DOHH2 (cell line): ENCODE results near the gene KPNA6.
A peak's percentile ranks its signal among the peaks of the same experiment; 100 is the strongest.
"Not testable (repeated sequence)": the region's sequence is repeated elsewhere in the genome, so short reads cannot be mapped to it uniquely, and the experiment has no call there.

Source experiments
- H3F3A ChIP-seq: fragments of 200-600 bp; sonication (generic), shearing (Covaris generic); 2 replicates; pipeline ENCODE4 v1.6.0; 2016; ENCODE audit warnings: antibody characterized with exemption, mild to moderate bottlenecking; ENCODE audit not compliant: control insufficient read depth, insufficient read depth
- H3K27ac ChIP-seq: fragments of 200-600 bp; sonication (generic); 2 replicates; pipeline ENCODE4 v1.5.1; 2014; ENCODE audit warnings: low read depth, mild to moderate bottlenecking, low read length, moderate library complexity
- H3K27me3 ChIP-seq: fragments of 200-600 bp; sonication (generic); 2 replicates; pipeline ENCODE4 v1.6.1; 2014; ENCODE audit warnings: mild to moderate bottlenecking, low read length, mixed read lengths; ENCODE audit not compliant: control insufficient read depth
- H3K36me3 ChIP-seq: fragments of 200-600 bp; sonication (generic); 2 replicates; pipeline ENCODE4 v1.6.1; 2014; ENCODE audit warnings: mild to moderate bottlenecking, low read length, moderate library complexity, mixed read lengths; ENCODE audit not compliant: control insufficient read depth
- H3K4me1 ChIP-seq: fragments of 200-600 bp; sonication (generic); 2 replicates; pipeline ENCODE4 v1.6.1; 2014; ENCODE audit warnings: mild to moderate bottlenecking, low read length, mixed read lengths; ENCODE audit not compliant: control insufficient read depth
- H3K4me2 ChIP-seq: fragments of 200-600 bp; sonication (generic); 2 replicates; pipeline ENCODE4 v1.6.0; 2014; ENCODE audit warnings: mild to moderate bottlenecking, low read length, moderate library complexity
- H3K4me3 ChIP-seq: fragments of 200-600 bp; sonication (generic); 2 replicates; pipeline ENCODE4 v1.5.1; 2014; ENCODE audit warnings: mild to moderate bottlenecking, low read length, mixed read lengths
- H3K79me2 ChIP-seq: fragments of 200-600 bp; sonication (generic); 2 replicates; pipeline ENCODE4 v1.6.1; 2014; ENCODE audit warnings: mild to moderate bottlenecking, low read length, mixed read lengths; ENCODE audit not compliant: control insufficient read depth
- H3K9me2 ChIP-seq: fragments of 200-600 bp; sonication (generic); replicated peaks from 2 replicates; pipeline ENCODE4 v1.6.1; 2014; ENCODE audit warnings: mild to moderate bottlenecking, low read length, mixed read lengths; ENCODE audit not compliant: control insufficient read depth
- H3K9me3 ChIP-seq: fragments of 200-600 bp; sonication (generic); 2 replicates; pipeline ENCODE4 v1.6.1; 2014; ENCODE audit warnings: antibody characterized with exemption, low read length, mixed read lengths; ENCODE audit not compliant: control insufficient read depth, insufficient read depth
- H4K20me1 ChIP-seq: fragments of 200-600 bp; sonication (generic); 2 replicates; pipeline ENCODE4 v1.6.0; 2014; ENCODE audit warnings: low read depth, mild to moderate bottlenecking, antibody characterized with exemption, low read length, moderate library complexity; ENCODE audit not compliant: control insufficient read depth, insufficient read depth
- EZH2phosphoT487 ChIP-seq: fragments of 200-600 bp; sonication (generic); IDR thresholded peaks from 2 replicates; pipeline ENCODE4 v1.6.1; 2017; ENCODE audit warnings: borderline replicate concordance, mild to moderate bottlenecking, antibody characterized with exemption, low read length, moderate library complexity, mixed read lengths
- TF ChIP-seq, protein P1 (sequence below): fragments of 200-600 bp; sonication (generic); IDR thresholded peaks from one replicate; pipeline ENCODE4 v1.5.1; 2014; ENCODE audit warnings: antibody characterized with exemption, mild to moderate bottlenecking, low read depth, low read length; ENCODE audit not compliant: poor library complexity, severe bottlenecking

Gene KPNA6

DNA sequence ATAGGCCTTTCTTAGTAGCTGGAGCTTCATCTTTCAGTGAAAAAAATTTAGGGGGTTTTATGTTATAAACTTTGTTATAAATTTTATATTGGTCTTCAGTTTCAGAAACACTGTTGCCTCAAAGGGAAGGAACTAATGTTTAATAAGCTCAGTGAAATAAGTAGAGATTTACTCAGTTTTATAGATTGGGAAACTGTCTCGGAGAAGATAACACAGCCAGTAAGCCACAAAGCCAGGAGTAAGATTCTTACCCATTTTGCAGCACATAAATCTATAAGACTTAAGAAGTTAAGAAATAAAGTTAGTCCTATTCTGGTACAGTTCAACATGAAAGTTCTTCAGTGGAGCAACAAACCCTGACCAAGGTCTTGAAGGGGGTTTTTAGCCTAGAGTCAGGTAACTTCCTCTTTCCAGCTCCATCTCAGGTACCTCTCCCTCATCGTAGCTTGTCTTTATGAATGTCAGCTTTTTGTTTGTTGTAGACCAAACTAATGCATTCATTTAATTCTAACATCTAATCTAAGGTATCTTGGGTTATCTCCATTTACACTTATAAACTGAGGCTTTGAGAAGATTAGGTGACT, 3.3 kb downstream of the KPNA6 start:
- Histone ChIP-seq H3K9me3 (no peaks in the 10 kb centered on the region), H3K4me3 (no peak overlapping the region), H3K79me2 (peaks cover 83% of the 10 kb centered on the region), H3K4me2 (peak overlapping the region; percentile 35), H3K27ac (no peak overlapping the region), H3F3A (0 out of 2 replicates have a peak, but pooled peaks cover 3% of the 10 kb centered on the region), H3K9me2 (no peaks in the 10 kb centered on the region), H4K20me1 (no peaks in the 10 kb centered on the region; the same call in 1 of the 2 replicates), H3K36me3 (peaks cover 22% of the 10 kb centered on the region), H3K27me3 (no peaks in the 10 kb centered on the region), H3K4me1 (peaks cover 31% of the 10 kb centered on the region)
- TF ChIP-seq, protein P1, sequence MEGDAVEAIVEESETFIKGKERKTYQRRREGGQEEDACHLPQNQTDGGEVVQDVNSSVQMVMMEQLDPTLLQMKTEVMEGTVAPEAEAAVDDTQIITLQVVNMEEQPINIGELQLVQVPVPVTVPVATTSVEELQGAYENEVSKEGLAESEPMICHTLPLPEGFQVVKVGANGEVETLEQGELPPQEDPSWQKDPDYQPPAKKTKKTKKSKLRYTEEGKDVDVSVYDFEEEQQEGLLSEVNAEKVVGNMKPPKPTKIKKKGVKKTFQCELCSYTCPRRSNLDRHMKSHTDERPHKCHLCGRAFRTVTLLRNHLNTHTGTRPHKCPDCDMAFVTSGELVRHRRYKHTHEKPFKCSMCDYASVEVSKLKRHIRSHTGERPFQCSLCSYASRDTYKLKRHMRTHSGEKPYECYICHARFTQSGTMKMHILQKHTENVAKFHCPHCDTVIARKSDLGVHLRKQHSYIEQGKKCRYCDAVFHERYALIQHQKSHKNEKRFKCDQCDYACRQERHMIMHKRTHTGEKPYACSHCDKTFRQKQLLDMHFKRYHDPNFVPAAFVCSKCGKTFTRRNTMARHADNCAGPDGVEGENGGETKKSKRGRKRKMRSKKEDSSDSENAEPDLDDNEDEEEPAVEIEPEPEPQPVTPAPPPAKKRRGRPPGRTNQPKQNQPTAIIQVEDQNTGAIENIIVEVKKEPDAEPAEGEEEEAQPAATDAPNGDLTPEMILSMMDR: no peak
- no peak for TF ChIP-seq EZH2phosphoT487

GRCh38 chr1:32111789-32112188, 3.9 kb downstream of the KPNA6 start:
- no peak for TF ChIP-seq EZH2phosphoT487
- TF ChIP-seq, protein P1: no peak
- peaks cover 31% of the 10 kb centered on the region for H3K4me1 ChIP-seq
- H3K27me3 ChIP-seq: no peaks in the 10 kb centered on the region
- H4K20me1 ChIP-seq: no peaks in the 10 kb centered on the region; the same call in 1 of the 2 replicates
- no peak overlapping the region for H3K27ac ChIP-seq
- peaks cover 90% of the 10 kb centered on the region for H3K79me2 ChIP-seq
- no peaks in the 10 kb centered on the region for H3K9me3 ChIP-seq
- H3K4me2 ChIP-seq: no peak overlapping the region
- peaks cover 25% of the 10 kb centered on the region for H3K36me3 ChIP-seq
- H3K4me3 ChIP-seq: no peak overlapping the region
- H3F3A ChIP-seq: 0 out of 2 replicates have a peak, but pooled peaks cover 3% of the 10 kb centered on the region
- no peaks in the 10 kb centered on the region for H3K9me2 ChIP-seq

DNA sequence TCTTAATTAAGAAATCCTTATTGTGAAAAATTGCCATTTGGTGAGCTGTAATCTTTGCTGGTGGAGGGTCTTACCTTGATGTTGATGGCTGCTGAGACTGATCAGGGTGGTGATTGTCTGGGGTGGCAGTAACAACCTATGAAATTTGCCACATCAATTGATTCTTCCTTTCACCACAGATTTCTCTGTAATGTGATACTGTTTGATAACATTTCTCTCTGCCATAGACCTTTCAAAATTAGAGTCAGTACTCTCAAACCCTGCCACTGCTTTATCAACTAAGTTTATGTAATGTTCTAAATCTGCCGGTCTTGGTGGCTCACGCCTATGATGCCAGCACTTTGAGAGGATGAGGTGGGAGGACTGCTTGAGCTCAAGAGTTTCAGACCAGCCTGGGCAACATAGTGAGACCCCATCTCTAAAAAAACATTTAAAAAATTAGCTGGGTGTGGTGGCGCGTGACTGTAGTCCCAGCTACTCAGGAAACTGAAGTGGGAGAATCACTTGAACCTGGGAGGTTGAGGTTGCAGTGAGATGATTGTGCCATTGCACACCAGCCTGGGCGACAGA, 5.0 kb downstream of the KPNA6 start:
- Histone ChIP-seq H3F3A (0 out of 2 replicates have a peak, but pooled peaks cover 3% of the 10 kb centered on the region), H3K4me1 (peaks cover 25% of the 10 kb centered on the region), H4K20me1 (no peaks in the 10 kb centered on the region; the same call in 1 of the 2 replicates), H3K79me2 (peaks cover 100% of the 10 kb centered on the region), H3K4me2 (no peak overlapping the region), H3K4me3 (no peak overlapping the region), H3K36me3 (peaks cover 25% of the 10 kb centered on the region), H3K27me3 (no peaks in the 10 kb centered on the region), H3K9me3 (no peaks in the 10 kb centered on the region), H3K27ac (no peak overlapping the region), H3K9me2 (no peaks in the 10 kb centered on the region)
- TF ChIP-seq, protein P1: no peak
- no peak for TF ChIP-seq EZH2phosphoT487

DNA sequence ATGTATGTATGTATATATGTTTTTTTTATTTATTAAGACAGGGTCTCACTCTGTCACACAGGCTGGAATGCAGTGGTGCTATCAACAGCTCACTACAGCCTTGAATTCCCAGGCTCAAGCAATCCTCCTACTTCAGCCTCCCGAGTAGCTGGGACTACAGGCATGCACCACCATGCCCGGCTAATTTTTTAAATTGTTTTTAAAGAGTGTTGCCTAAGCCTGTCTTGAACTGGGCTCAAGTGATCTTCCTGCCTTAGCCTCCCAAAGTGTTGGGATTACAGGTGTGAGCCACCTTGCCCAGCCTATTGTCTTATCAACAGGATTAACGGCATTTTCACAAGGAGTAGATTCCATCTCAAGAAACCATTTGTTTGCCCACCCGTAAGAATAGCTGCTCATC, 5.6 kb downstream of the KPNA6 start:
- H3K79me2 ChIP-seq: peaks cover 100% of the 10 kb centered on the region
- peaks cover 25% of the 10 kb centered on the region for H3K4me1 ChIP-seq
- peaks cover 19% of the 10 kb centered on the region for H3K36me3 ChIP-seq
- H3K4me2 ChIP-seq, H3K27me3 ChIP-seq, H3K4me3 ChIP-seq, H3K9me2 ChIP-seq, H4K20me1 ChIP-seq, H3K9me3 ChIP-seq, H3F3A ChIP-seq, H3K27ac ChIP-seq: not testable (repeated sequence)
